ENCODE measurements around the gene DTX3L. TPM values are rescaled to one million over a fixed set of nuclear protein-coding genes. Genes with fewer than 3 reads are reported as not detected.

Gene DTX3L
- total RNA-seq, 1 donor from 2014 or later, result 32.5 TPM

DNA sequence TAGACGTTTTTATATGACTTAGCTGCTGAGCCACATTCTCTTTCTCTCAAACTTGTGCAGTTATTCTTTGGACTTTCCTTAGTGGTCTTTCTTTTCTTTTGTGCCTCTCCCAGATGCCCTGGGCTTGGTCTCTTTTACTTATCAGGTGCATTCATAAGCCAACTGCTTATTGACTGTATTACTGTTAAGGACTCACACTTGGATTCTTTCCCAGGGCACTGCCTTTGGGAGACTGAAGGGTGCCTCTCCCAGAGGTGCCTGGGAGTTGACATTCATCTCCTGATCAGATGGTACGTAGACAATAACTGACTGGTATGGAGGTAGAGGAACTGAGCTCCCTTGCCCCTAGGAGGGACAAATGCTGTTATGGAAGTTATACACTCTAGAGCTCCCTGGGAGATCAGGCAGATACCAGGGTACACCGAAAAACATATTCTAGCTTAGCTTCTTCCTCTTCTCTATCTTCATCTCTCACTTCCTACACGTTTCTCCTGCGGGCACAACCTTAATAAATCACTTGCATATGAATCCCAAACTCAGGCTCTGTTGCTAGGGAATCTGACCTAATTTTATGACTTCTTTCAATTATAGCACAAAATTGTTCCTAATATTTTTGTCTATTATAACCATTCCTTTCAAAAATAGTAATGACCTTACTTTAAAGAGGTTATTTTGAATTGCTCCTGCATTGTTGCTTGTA is 38.0 kb downstream of the DTX3L start:
- Mint-ChIP-seq H3K4me3 (no peak overlapping the region), H3K27me3 (ENCODE audit: low read depth) (peaks cover 21% of the 10 kb centered on the region), H3K4me1 (no peaks in the 10 kb centered on the region), H3K36me3 (no peaks in the 10 kb centered on the region), H3K9me3 (no peaks in the 10 kb centered on the region), H3K27ac (no peak overlapping the region)
- no peak for DNase-seq (ENCODE audit: low spot score in 2 of 2, unreplicated experiment in 2 of 2)
- TF ChIP-seq, protein P1, sequence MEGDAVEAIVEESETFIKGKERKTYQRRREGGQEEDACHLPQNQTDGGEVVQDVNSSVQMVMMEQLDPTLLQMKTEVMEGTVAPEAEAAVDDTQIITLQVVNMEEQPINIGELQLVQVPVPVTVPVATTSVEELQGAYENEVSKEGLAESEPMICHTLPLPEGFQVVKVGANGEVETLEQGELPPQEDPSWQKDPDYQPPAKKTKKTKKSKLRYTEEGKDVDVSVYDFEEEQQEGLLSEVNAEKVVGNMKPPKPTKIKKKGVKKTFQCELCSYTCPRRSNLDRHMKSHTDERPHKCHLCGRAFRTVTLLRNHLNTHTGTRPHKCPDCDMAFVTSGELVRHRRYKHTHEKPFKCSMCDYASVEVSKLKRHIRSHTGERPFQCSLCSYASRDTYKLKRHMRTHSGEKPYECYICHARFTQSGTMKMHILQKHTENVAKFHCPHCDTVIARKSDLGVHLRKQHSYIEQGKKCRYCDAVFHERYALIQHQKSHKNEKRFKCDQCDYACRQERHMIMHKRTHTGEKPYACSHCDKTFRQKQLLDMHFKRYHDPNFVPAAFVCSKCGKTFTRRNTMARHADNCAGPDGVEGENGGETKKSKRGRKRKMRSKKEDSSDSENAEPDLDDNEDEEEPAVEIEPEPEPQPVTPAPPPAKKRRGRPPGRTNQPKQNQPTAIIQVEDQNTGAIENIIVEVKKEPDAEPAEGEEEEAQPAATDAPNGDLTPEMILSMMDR (IDR thresholded peaks at IDR 0.05; ENCODE audit: unreplicated experiment), result no peak

DNA sequence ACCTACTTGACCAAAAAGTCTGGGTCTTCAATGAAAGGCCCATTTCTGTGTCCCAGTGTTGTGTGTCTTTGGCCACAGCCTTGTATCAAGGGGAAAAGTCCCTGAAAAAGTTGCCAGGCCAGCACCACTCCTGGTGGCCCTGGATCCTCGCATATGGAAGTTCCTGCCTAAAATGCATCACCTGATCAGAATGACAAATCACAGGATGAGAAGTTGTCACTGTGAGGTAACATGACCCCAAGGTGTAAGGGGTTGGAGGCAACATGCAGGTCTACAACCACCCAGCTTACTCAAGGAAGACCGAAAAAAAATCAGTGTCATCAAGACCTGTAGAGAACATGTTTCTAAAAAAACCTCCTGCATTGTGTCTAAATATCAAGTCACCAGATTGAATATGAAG is 38.9 kb downstream of the DTX3L start:
- H3K9me3 Mint-ChIP-seq, result no peaks in the 10 kb centered on the region
- H3K27ac Mint-ChIP-seq, result no peak overlapping the region
- H3K27me3 Mint-ChIP-seq (ENCODE audit: low read depth), result peaks cover 21% of the 10 kb centered on the region
- DNase-seq (ENCODE audit: low spot score in 2 of 2, unreplicated experiment in 2 of 2), result no peak
- TF ChIP-seq, protein P1 (IDR thresholded peaks at IDR 0.05; ENCODE audit: unreplicated experiment), result no peak
- H3K4me3 Mint-ChIP-seq, result no peak overlapping the region
- no peaks in the 10 kb centered on the region for H3K4me1 Mint-ChIP-seq
- H3K36me3 Mint-ChIP-seq, result no peaks in the 10 kb centered on the region

DNA sequence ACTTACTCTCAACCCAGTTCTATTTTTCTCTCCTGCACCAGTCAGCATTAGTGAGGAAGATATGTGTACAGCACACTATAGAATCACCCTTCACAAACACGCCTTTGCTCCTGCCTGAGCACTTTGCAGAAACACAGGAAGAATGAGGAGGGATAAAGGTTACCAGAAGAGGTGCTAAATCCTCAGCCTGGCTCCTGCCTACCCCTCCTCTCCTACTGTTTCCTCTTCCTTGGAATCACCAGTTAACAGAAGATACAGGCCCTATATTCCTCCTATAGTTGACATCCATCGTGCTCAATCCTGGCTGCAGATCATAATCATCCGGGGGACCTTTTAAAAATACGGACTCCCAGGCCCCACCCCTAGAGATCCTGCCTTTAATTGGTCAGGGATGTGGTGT is 42.2 kb downstream of the DTX3L start:
- TF ChIP-seq, protein P1 (IDR thresholded peaks at IDR 0.05; ENCODE audit: unreplicated experiment), result no peak
- H3K27ac Mint-ChIP-seq, result no peak overlapping the region
- no peak overlapping the region for H3K4me3 Mint-ChIP-seq
- DNase-seq (ENCODE audit: low spot score in 2 of 2, unreplicated experiment in 2 of 2), result no peak
- peaks cover 12% of the 10 kb centered on the region for H3K27me3 Mint-ChIP-seq (ENCODE audit: low read depth)
- H3K4me1 Mint-ChIP-seq, result no peaks in the 10 kb centered on the region
- no peaks in the 10 kb centered on the region for H3K36me3 Mint-ChIP-seq
- H3K9me3 Mint-ChIP-seq, result no peaks in the 10 kb centered on the region

DNA sequence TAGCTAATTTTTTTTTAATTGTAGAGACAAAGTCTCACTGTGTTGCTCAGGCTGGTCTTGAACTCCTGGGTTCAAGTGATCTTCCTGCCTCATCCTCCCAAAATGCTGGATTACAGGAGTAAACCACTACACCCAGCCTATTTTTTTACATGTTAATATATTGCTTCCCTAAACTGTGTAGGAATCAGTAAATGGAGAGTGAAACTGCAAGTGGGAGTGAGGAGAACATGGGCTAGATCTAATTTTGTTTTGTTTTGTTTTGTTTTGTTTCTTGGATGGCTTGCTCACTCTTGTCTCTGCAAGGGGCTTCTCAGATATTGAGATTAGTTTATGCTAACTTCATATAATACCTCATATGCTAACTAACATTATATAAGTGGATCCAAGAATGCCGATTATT is 44.8 kb downstream of the DTX3L start:
- Mint-ChIP-seq H3K27me3 (ENCODE audit: low read depth) (peaks cover 4% of the 10 kb centered on the region), H3K27ac (no peak overlapping the region), H3K9me3 (no peaks in the 10 kb centered on the region), H3K4me1 (no peaks in the 10 kb centered on the region), H3K4me3 (no peak overlapping the region), H3K36me3 (no peaks in the 10 kb centered on the region)
- TF ChIP-seq, protein P1 (IDR thresholded peaks at IDR 0.05; ENCODE audit: unreplicated experiment), result no peak
- DNase-seq (ENCODE audit: low spot score in 2 of 2, unreplicated experiment in 2 of 2), result no peak

DNA sequence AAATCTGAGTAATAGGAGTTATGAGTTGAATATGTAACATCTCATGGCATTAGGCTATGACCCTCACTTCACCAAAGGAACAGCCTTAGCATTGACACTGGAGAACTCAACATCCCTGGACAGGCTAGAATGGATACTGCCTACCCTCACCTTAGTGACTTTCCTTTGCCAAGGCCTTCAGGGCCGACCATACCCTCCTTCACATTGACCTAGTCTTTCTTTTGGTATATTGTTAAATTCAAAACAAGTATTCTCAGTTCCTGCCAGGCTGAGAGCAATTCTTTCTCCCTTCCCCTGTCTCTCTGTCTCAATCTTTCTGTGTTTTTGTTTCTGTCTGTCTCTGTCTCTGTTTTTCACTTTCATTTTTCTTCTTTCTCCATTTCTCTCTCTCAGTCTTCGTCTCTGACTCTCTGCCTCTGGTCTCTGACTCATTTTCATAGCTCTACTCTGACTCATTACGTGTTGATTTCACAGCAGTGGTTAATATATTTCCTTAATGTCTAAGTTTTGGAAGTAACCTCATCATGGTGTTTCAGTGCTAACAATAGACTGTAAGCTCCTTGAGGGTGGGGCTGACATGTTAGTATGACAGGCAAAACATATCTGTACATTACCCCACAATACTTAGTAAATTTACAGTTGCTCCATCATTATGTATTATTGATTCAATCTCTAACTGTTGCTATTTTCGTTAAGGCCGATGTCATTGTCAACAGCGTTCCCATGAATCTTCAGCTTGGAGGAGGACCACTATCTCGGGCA is 45.8 kb downstream of the DTX3L start:
- Mint-ChIP-seq H3K36me3 (no peaks in the 10 kb centered on the region), H3K27ac (no peak overlapping the region), H3K4me3 (no peak overlapping the region), H3K9me3 (no peaks in the 10 kb centered on the region), H3K27me3 (ENCODE audit: low read depth) (peaks cover 4% of the 10 kb centered on the region), H3K4me1 (no peaks in the 10 kb centered on the region)
- TF ChIP-seq, protein P1 (IDR thresholded peaks at IDR 0.05; ENCODE audit: unreplicated experiment), result no peak
- no peak for DNase-seq (ENCODE audit: low spot score in 2 of 2, unreplicated experiment in 2 of 2)
